Measurements from ENCODE around the gene PACRG. TPM values are rescaled to one million over a fixed set of nuclear protein-coding genes. Genes with fewer than 3 reads are reported as not detected.

The PACRG gene
- total and polyA plus RNA-seq, 2 of the 13 experiments (the other 11 are each of a cell fraction or from before 2014, with no cell fraction given): 0.13 TPM; not detected in 1

DNA sequence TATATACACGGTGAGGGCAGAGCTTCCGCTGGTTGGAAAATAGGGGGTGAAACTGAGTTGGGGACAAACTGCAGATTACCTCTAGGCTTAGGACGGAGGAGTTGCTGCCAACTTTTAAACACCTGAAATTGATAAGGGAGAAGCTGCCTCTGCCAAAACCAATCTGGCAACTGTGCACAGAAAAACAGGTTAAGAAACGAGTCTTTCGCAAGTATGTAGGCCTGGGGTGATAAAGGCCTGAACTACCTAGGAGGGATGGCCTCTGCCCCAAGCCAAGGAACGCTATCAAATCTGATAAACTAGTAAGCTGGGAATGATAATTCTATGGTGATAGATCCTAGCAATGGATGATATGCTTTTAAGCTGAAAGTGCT, 536.9 kb downstream of the PACRG start:
- FAIRE-seq (no peak), DNase-seq (ENCODE audit: low spot score) (no peak), ATAC-seq (no peak)
- Histone ChIP-seq H4K20me1 (ENCODE audit: insufficient read depth, low read length) (no peaks in the 10 kb centered on the region), H3K27me3 (ENCODE audit: control insufficient read depth in 1 of 2, insufficient read depth in 2 of 2, low read length in 2 of 2) (peaks cover 0 to 28% of the 10 kb centered on the region in 2 experiments; a peak in 3 of 5 replicates), H3K79me2 (ENCODE audit: insufficient read depth, low read length) (no peaks in the 10 kb centered on the region), H3K9me3 (ENCODE audit: low read length) (no peaks in the 10 kb centered on the region), H3K4me1 (ENCODE audit: insufficient read depth, low read length) (no peaks in the 10 kb centered on the region), H3K27ac (ENCODE audit: extremely low read length, insufficient read depth, low read length) (no peak overlapping the region), H3K4me2 (ENCODE audit: low read depth, low read length) (no peak overlapping the region), H3K9ac (ENCODE audit: insufficient read depth, low read depth, low read length) (no peak overlapping the region), H3K4me3 (replicated peaks in 1 of 3; ENCODE audit: insufficient read depth in 1 of 3, low read depth in 2 of 3, low read length in 3 of 3) (no peak overlapping the region), H2AFZ (ENCODE audit: low read length) (no peak overlapping the region), H3K36me3 (replicated peaks in 1 of 2; ENCODE audit: control insufficient read depth in 1 of 2, insufficient read depth in 2 of 2, low read length in 2 of 2) (no peaks in the 10 kb centered on the region)
- no TSS peak for BruUV-seq (replicated peaks)
- WGBS (ENCODE audit: low lambda C conversion rate): 43% methylated on average over 6 of the region's 6 CpGs
- POLR2A ChIA-PET: no interaction called here
- in situ Hi-C loops (cut with HindIII; ENCODE audit: extremely low pct_ligation_motif_present, low pct_unique_long_range_greater_than_20kb): no loop called here
- intact Hi-C loops (cut with micrococcal nuclease; ENCODE audit: unreplicated experiment): no loop called here
- TF ChIP-seq ZBTB33 (CRISPR knock-in tag; IDR thresholded peaks at IDR 0.05) (no peak), PAXIP1 (CRISPR knock-in tag; conservative IDR thresholded peaks at IDR 0.05) (no peak), LBX2 (CRISPR knock-in tag; IDR thresholded peaks at IDR 0.05; ENCODE audit: borderline replicate concordance) (no peak), ARID5B (CRISPR knock-in tag; IDR thresholded peaks at IDR 0.05) (no peak), NR1H2 (CRISPR knock-in tag; IDR thresholded peaks at IDR 0.05; ENCODE audit: borderline replicate concordance, low read depth) (no peak)
- CTCF ChIA-PET (ENCODE audit: low intra/inter-chr PET ratio, low total read pairs): no interaction called here
